Panc1 (cell line): ENCODE data around the gene DMBX1. TPM values are rescaled to one million over a fixed set of nuclear protein-coding genes. Genes with fewer than 3 reads are reported as not detected.

ENCODE experiments used
- ATAC-seq: fragments of 200-7000 bp; cut with Tn5 transposase; 2 replicates; pipeline ENCODE4 v1.9.1; 2020; ENCODE audit warnings: mild to moderate bottlenecking, moderate library complexity
- Bru-seq: library from RNA; stranded (reverse); fragments of 400-500 nt; gene quantifications from one replicate; lab custom pipeline; 2021; lab: Mats Ljungman, UMichigan
- BruChase-seq, 2 experiments: library from RNA; stranded (reverse); fragments of 400-500 nt; gene quantifications; one replicate each; lab custom pipeline; 2021; lab: Mats Ljungman, UMichigan
- BruUV-seq: library from RNA; stranded (reverse); fragments of 400-500 nt; replicated peaks from 2 replicates; lab custom pipeline; 2021; lab: Mats Ljungman, UMichigan
- CTCF ChIA-PET: fragments of 300-600 bp; sonication (Branson Sonifier 250); formaldehyde crosslinking; loops from one replicate; lab custom pipeline; 2022; ENCODE audit warnings: antibody characterized with exemption; lab: Charles Lee
- POLR2A ChIA-PET: fragments of 300-600 bp; sonication (Branson Sonifier 250); formaldehyde crosslinking; loops from one replicate; lab custom pipeline; 2022; ENCODE audit warnings: antibody characterized with exemption; lab: Charles Lee
- DNase-seq: peaks from one replicate; pipeline ENCODE4 v3.0.0-alpha.2; 2010; ENCODE audit warnings: low read depth, low spot score
- H3K27ac ChIP-seq: 2 replicates; pipeline ENCODE4 v1.5.1; 2011; ENCODE audit warnings: mild to moderate bottlenecking, low read length, inconsistent platforms
- H3K27me3 ChIP-seq: fragments of 200-500 bp; sonication (Bioruptor generic); 2 replicates; pipeline ENCODE4 v1.6.0; 2014; ENCODE audit warnings: low read length, inconsistent platforms; ENCODE audit not compliant: control insufficient read depth, insufficient read depth
- H3K36me3 ChIP-seq: fragments of 200-500 bp; sonication (Bioruptor generic); 2 replicates; pipeline ENCODE4 v1.5.1; 2014; ENCODE audit warnings: inconsistent platforms, mild to moderate bottlenecking, low read length, moderate library complexity; ENCODE audit not compliant: control insufficient read depth, insufficient read depth
- H3K4me1 ChIP-seq: 2 replicates; pipeline ENCODE4 v1.5.1; 2011; ENCODE audit warnings: inconsistent platforms, mild to moderate bottlenecking, low read length, moderate library complexity; ENCODE audit not compliant: control insufficient read depth, insufficient read depth
- H3K4me3 ChIP-seq, 2 experiments: 2 replicates each; pipeline ENCODE4 v1.5.1; 2011 to 2012; ENCODE audit warnings: low read depth in 2 of 2, low read length in 2 of 2, mild to moderate bottlenecking in 2 of 2, inconsistent platforms in 1 of 2, moderate library complexity in 1 of 2
- H3K9me3 ChIP-seq: fragments of 200-500 bp; sonication (Bioruptor generic); 2 replicates; pipeline ENCODE4 v1.5.1; 2014; ENCODE audit warnings: low read depth, mild to moderate bottlenecking, inconsistent platforms, low read length, moderate library complexity; ENCODE audit not compliant: control insufficient read depth, insufficient read depth
- CTCF ChIP-seq: fragments of 450-650 bp; IDR thresholded peaks from 2 replicates; pipeline ENCODE4 v1.5.1; 2017; ENCODE audit warnings: mild to moderate bottlenecking
- POLR2AphosphoS5 ChIP-seq: IDR thresholded peaks from 2 replicates; pipeline ENCODE4 v1.6.1; 2012; ENCODE audit warnings: mild to moderate bottlenecking, low read depth, low read length, moderate library complexity
- REST ChIP-seq, 2 experiments: IDR thresholded peaks; 2 replicates each; pipeline ENCODE4 v1.6.1; 2011 to 2012; ENCODE audit warnings: low read depth in 2 of 2, control low read depth in 1 of 2, low read length in 1 of 2, mild to moderate bottlenecking in 1 of 2, moderate library complexity in 1 of 2; ENCODE audit not compliant: insufficient read depth in 1 of 2
- SIN3A ChIP-seq: IDR thresholded peaks from 2 replicates; pipeline ENCODE4 v1.6.1; 2012; ENCODE audit warnings: low read depth, mild to moderate bottlenecking, low read length, moderate library complexity, borderline replicate concordance; ENCODE audit not compliant: insufficient read depth
- TCF7L2 ChIP-seq: IDR thresholded peaks from 2 replicates; pipeline ENCODE4 v1.6.1; 2011; ENCODE audit warnings: mild to moderate bottlenecking, low read depth, low read length, inconsistent platforms
- in situ Hi-C: cut with HindIII; loops from 2 replicates; pipeline ENCODE4 v1.10.0; 2016; ENCODE audit warnings: low sequenced_read_pairs, low pct_unique_long_range_greater_than_20kb
- intact Hi-C: fragments of 100-400 bp; cut with micrococcal nuclease; formaldehyde crosslinking; loops from one replicate; pipeline ENCODE4 v1.10.0; 2022; ENCODE audit not compliant: unreplicated experiment
- long read RNA-seq: library from polyadenylated mRNA; unstranded; transcript quantifications from one replicate; pipeline ENCODE4 v2.0.0, GENCODE V29; 2021; ENCODE audit not compliant: unreplicated experiment
- polyA plus RNA-seq: library from polyadenylated mRNA; unstranded; fragments of >200 nt; gene quantifications from one replicate; pipeline ENCODE4 v1.2.1, GENCODE V29; 2012; ENCODE audit warnings: missing spikeins; ENCODE audit not compliant: insufficient read length
- total RNA-seq: library from RNA; stranded (reverse); gene quantifications from one replicate; pipeline ENCODE4 v1.2.1, GENCODE V29; 2021; ENCODE audit not compliant: unreplicated experiment

Gene DMBX1
- 0.05 TPM for total RNA-seq
- polyA plus RNA-seq: 0.15 TPM
- Bru-seq, nascent RNA: percentile 14 among the genes with signal in this experiment
- BruChase-seq, experiment 1, labeled RNA remaining after a 2-hour chase: percentile 9 among the genes with signal in this experiment
- BruChase-seq, experiment 2, labeled RNA remaining after a 6-hour chase: percentile 16 among the genes with signal in this experiment
- long read RNA-seq: 0 reads

- POLR2A ChIA-PET: no interaction called here
- BruUV-seq: no TSS peak
- TF ChIP-seq TCF7L2 (no peak), POLR2AphosphoS5 (no peak), SIN3A (no peak), REST (IDR thresholded peaks at IDR 0.05; ENCODE audit: insufficient read depth in 1 of 2, low read depth in 2 of 2, low read length in 1 of 2) (no peak), CTCF (no peak)
- Histone ChIP-seq H3K4me1 (peaks cover 5% of the 10 kb centered on the region; the same call in 1 of the 2 replicates), H3K9me3 (no peaks in the 10 kb centered on the region), H3K4me3 (peak within 1 kb of the TSS; percentile 46 to 58), H3K27ac (no peak within 1 kb of the TSS), H3K36me3 (no peaks in the 10 kb centered on the region), H3K27me3 (no peaks in the 10 kb centered on the region; the same call in 1 of the 2 replicates)
- intact Hi-C loops: no loop called here
- in situ Hi-C loops: no loop called here
- peak; percentile 91 for ATAC-seq
- CTCF ChIA-PET: interaction anchor here (0.6 kb wide), 1 partner anchor 11 kb away, joined by 3 read pairs; no protein-coding TSS in a partner anchor
- DNase-seq: no peak
These were observed at the start of gene DMBX1 for GRCh38 chr1:46489638-46490405. TSS of gene DMBX1 (plus strand) at chr1:46489836. CDS start at chr1:46507011, 17,175 bp downstream.

DNA sequence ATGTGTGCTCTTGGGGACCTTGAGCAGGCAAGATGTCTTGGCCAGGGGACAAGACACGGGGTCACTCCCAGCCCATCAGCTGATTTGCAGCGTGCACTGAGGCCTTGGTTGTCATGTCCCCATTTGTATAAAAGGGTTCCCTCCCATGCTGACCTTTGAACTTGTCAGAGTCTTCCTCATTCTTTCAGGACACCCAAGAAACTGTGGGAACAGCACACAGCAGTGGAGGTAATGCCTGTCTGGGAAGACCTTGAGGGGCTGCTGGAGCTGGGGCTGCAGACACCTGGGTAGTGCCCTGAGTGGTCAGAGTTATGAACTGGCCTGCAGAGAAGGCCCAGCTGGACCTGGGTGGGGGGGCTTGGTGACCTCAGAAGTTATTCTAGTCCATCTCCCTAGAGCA lies 49.2 kb upstream of the DMBX1 start:
- no peaks in the 10 kb centered on the region for H3K36me3 ChIP-seq
- ATAC-seq (no peak), DNase-seq (no peak)
- 0 out of 2 replicates have a peak, but pooled peaks cover 2% of the 10 kb centered on the region for H3K27me3 ChIP-seq
- no peaks in the 10 kb centered on the region for H3K9me3 ChIP-seq
- H3K4me3 ChIP-seq: no peak overlapping the region
- no TSS peak for BruUV-seq
- ChIA-PET CTCF (no interaction called here), POLR2A (no interaction called here)
- H3K27ac ChIP-seq: no peak overlapping the region
- no peak for TF ChIP-seq TCF7L2
- no peak for TF ChIP-seq REST (IDR thresholded peaks at IDR 0.05; ENCODE audit: insufficient read depth in 1 of 2, low read depth in 2 of 2, low read length in 1 of 2)
- no peak for TF ChIP-seq SIN3A
- TF ChIP-seq POLR2AphosphoS5: no peak
- TF ChIP-seq CTCF: no peak
- peaks cover 7% of the 10 kb centered on the region; the same call in 1 of the 2 replicates for H3K4me1 ChIP-seq
- intact Hi-C loops (no loop called here), in situ Hi-C loops (no loop called here)
